ENCODE results near the gene SERPINB8.

Gene SERPINB8

DNA sequence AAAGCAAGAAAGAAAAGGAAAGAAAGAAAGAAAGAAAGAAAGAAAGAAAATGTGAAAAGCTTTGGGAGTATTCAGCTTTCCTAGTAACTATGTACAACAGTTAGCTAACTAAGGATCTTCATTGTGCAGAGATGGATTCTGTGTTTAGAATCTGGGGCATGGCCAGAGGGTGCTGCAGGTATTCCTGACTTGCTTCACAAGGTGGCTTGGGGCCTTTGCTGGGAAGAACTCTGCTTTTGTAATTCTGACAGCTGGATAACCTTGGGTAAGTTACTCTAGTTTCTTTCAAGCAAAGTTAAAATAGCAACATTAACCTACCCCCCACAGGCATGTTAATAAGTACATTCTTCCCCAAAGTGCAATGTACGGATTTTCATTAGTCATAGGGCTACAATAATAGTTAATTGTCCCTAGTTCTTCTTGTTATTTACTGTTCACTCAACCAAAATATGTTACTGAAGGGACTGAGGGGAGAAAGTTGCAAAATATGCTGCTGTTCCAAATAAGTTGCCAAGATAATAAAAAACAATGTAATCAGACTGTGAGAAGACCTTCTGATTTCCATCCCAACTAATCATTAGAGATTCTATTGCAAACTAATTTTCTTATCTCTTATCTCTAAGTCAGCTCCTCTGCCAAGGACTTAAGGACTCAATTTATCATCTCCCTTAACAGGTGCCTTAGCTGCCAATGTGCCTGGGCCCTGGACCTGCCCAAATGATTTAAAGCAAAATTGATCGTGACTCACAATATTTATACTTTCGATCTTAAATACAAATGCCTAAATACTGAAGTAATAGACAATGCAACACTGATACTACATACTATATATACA, 50.3 kb downstream of the SERPINB8 start:
- no peak for DNase-seq (ENCODE audit: low read depth)

DNA sequence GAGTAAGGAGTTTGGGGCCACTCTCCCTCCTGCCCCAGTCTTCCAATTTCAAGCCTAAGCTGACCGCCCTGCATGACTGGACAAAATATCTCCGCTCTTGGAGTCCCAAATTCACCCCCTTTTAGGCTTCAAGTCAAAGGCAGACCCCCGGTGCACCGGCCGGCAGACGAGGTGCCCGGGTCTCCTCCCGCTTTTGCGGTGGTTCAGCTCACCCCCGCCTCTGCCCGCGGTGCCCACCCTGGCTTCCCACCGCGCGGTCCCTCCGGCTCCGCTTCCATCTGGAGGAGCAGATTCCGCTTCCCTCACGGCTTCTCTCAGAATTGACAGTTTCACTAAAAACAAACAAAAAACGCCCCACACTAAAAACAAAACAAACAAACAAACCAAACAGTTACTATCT, 56.5 kb downstream of the SERPINB8 start:
- no peak for DNase-seq (ENCODE audit: low read depth)

DNA sequence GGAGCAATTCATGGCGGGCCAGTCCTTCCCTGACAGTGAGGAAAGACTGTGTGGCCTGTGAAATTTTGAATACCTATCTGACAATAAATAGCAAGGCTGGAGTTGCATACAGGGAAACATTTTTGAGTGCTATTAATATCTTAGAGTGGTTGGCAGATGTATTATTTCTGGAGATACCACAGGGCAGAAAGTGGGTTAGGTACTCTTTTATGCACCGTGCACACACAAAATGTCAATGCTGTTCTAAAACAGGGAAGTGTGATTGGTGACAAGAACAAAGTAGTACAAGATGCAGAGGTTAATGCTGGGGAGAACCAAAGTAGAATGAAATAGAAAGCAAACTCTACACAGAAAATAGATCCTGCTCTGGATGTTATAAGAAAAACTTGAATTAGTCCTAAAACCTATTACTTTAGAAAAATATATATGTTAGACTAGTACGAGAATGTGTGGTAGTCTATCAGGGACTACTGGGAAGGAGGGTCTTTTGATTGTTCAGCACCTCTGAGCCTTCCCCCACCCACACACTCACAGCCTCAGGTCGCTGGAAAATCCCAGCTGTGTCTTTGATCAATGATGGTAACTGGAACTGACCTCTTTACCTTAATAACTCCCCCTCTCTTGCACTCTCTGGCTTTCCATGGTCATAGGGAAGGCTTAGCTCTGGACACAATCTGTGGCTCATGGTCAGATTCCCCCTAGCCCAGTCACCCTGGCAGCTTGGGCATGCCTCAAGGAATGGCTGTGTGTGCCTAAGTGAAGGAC, 58.2 kb downstream of the SERPINB8 start:
- DNase-seq (ENCODE audit: low read depth): no peak

- DNase-seq (ENCODE audit: low read depth): no peak
These were observed 59.2 kb downstream of the SERPINB8 start for GRCh38 chr18:64029096-64029495.

- no peak for DNase-seq (ENCODE audit: low read depth)
These were observed 61.5 kb downstream of the SERPINB8 start for GRCh38 chr18:64031411-64031810.

GRCh38 chr18:64032312-64032711, 62.4 kb downstream of the SERPINB8 start:
- DNase-seq (ENCODE audit: low read depth): no peak

- no peak for DNase-seq (ENCODE audit: low read depth)
These were observed 68.0 kb downstream of the SERPINB8 start for GRCh38 chr18:64037812-64038414.

All from activated T-cell treated with anti-CD3 and anti-CD28 coated beads for 48 hours (primary cell).